Mesothelial cell of epicardium (in vitro differentiated cells): Measurements from ENCODE around the gene VAMP2. TPM values are rescaled to one million over a fixed set of nuclear protein-coding genes. Genes with fewer than 3 reads are reported as not detected.
A peak's percentile ranks its signal among the peaks of the same experiment; 100 is the strongest.

Experiments
- DNase-seq, 2 experiments: peaks; one replicate each; pipeline ENCODE4 v3.0.0; 2021; ENCODE audit warnings: low spot score in 2 of 2; ENCODE audit not compliant: unreplicated experiment in 2 of 2
- H3K27ac Mint-ChIP-seq: 2 replicates; pipeline ENCODE4 v1.8.0; 2021; ENCODE audit warnings: mixed read lengths
- H3K27me3 Mint-ChIP-seq: 2 replicates; pipeline ENCODE4 v1.8.0; 2021; ENCODE audit warnings: low read depth, mixed read lengths
- H3K36me3 Mint-ChIP-seq: 2 replicates; pipeline ENCODE4 v1.8.0; 2021; ENCODE audit warnings: mixed read lengths
- H3K4me1 Mint-ChIP-seq: 2 replicates; pipeline ENCODE4 v1.8.0; 2021; ENCODE audit warnings: mixed read lengths
- H3K4me3 Mint-ChIP-seq: 2 replicates; pipeline ENCODE4 v1.8.0; 2021; ENCODE audit warnings: mild to moderate bottlenecking, moderate library complexity, mixed read lengths
- H3K9me3 Mint-ChIP-seq: 2 replicates; pipeline ENCODE4 v1.8.0; 2021; ENCODE audit warnings: mixed read lengths
- CTCF ChIP-seq: fragments of 200-600 bp; sonication (generic); IDR thresholded peaks from one replicate; pipeline ENCODE4 v1.5.0; 2021; ENCODE audit warnings: antibody characterized with exemption; ENCODE audit not compliant: unreplicated experiment
- total RNA-seq: library from RNA; stranded (reverse); gene quantifications from 3 replicates; pipeline ENCODE4 v1.2.1, GENCODE V29; 2021

Gene VAMP2
- total RNA-seq, 1 donor from 2014 or later = 54.8 TPM

- H3K4me1 Mint-ChIP-seq = peaks cover 13% of the 10 kb centered on the region
- no peak for DNase-seq
- no peaks in the 10 kb centered on the region for H3K27me3 Mint-ChIP-seq
- no peaks in the 10 kb centered on the region for H3K9me3 Mint-ChIP-seq
- H3K4me3 Mint-ChIP-seq = no peak overlapping the region
- H3K27ac Mint-ChIP-seq = peak overlapping the region; percentile 54
- no peak for TF ChIP-seq CTCF
- no peaks in the 10 kb centered on the region for H3K36me3 Mint-ChIP-seq
Measured at GRCh38 chr17:8188263-8188839, 25.6 kb upstream of the VAMP2 start.

- Mint-ChIP-seq H3K27me3 (no peaks in the 10 kb centered on the region), H3K9me3 (no peaks in the 10 kb centered on the region), H3K36me3 (no peaks in the 10 kb centered on the region), H3K4me3 (no peak overlapping the region), H3K4me1 (peaks cover 13% of the 10 kb centered on the region), H3K27ac (no peak overlapping the region)
- TF ChIP-seq CTCF = no peak
- DNase-seq = peak; percentile 80 to 95
Measured at GRCh38 chr17:8187517-8188262, 24.9 kb upstream of the VAMP2 start.

GRCh38 chr17:8186787-8187516 is 24.2 kb upstream of the VAMP2 start:
- peak; percentile 84 to 97 for DNase-seq
- no peak overlapping the region for H3K27ac Mint-ChIP-seq
- H3K36me3 Mint-ChIP-seq = no peaks in the 10 kb centered on the region
- peaks cover 2% of the 10 kb centered on the region for H3K27me3 Mint-ChIP-seq
- H3K4me1 Mint-ChIP-seq = peaks cover 13% of the 10 kb centered on the region
- no peaks in the 10 kb centered on the region for H3K9me3 Mint-ChIP-seq
- no peak overlapping the region for H3K4me3 Mint-ChIP-seq
- TF ChIP-seq CTCF = no peak

GRCh38 chr17:8186446-8186786 is 23.7 kb upstream of the VAMP2 start:
- no peak for DNase-seq
- no peaks in the 10 kb centered on the region for H3K36me3 Mint-ChIP-seq
- peaks cover 13% of the 10 kb centered on the region for H3K4me1 Mint-ChIP-seq
- no peaks in the 10 kb centered on the region for H3K9me3 Mint-ChIP-seq
- H3K27ac Mint-ChIP-seq = no peak overlapping the region
- H3K27me3 Mint-ChIP-seq = peaks cover 3% of the 10 kb centered on the region
- no peak overlapping the region for H3K4me3 Mint-ChIP-seq
- TF ChIP-seq CTCF = peak; percentile 18

- Mint-ChIP-seq H3K4me1 (peaks cover 11% of the 10 kb centered on the region), H3K27me3 (peaks cover 3% of the 10 kb centered on the region), H3K4me3 (no peak overlapping the region), H3K27ac (no peak overlapping the region), H3K36me3 (no peaks in the 10 kb centered on the region), H3K9me3 (no peaks in the 10 kb centered on the region)
- no peak for TF ChIP-seq CTCF
- DNase-seq = peak; percentile 84 to 96
Measured at GRCh38 chr17:8185582-8186445, 23.1 kb upstream of the VAMP2 start.
